H1 (cell line): Measurements from ENCODE around the gene ACSF3. TPM values are rescaled to one million over a fixed set of nuclear protein-coding genes. Genes with fewer than 3 reads are reported as not detected.

Source experiments
- ASH2L ChIP-seq: fragments of 200-600, 300-600 bp; sonication (generic); IDR thresholded peaks from one replicate; pipeline ENCODE4 v1.7.1; 2017; ENCODE audit warnings: low read length
- ATF2 ChIP-seq: IDR thresholded peaks from 2 replicates; pipeline ENCODE4 v1.6.1; 2012; ENCODE audit warnings: low read length, inconsistent platforms
- ATF3 ChIP-seq: IDR thresholded peaks from 2 replicates; pipeline ENCODE4 v1.6.1; 2011; ENCODE audit warnings: low read depth, mild to moderate bottlenecking, low read length; ENCODE audit not compliant: insufficient read depth
- POU5F1 ChIP-seq: IDR thresholded peaks from 2 replicates; pipeline ENCODE4 v1.6.1; 2011; ENCODE audit warnings: low read depth, mild to moderate bottlenecking, low read length, moderate library complexity
- SP1 ChIP-seq: IDR thresholded peaks from 2 replicates; pipeline ENCODE4 v1.6.1; 2011; ENCODE audit warnings: low read depth, low read length
- TAF1 ChIP-seq: IDR thresholded peaks from 2 replicates; pipeline ENCODE4 v1.6.1; 2011; ENCODE audit warnings: mild to moderate bottlenecking, low read depth, low read length
- ZNF274 ChIP-seq: IDR thresholded peaks from 2 replicates; pipeline ENCODE4 v1.7.0; 2012; ENCODE audit warnings: low read length, borderline replicate concordance; ENCODE audit errors: extremely low read depth
- polyA plus RNA-seq, 7 experiments: library from polyadenylated mRNA; depleted of rRNA in 3 of 7; stranded (reverse) in 5 of 7; unstranded in 2 of 7; fragments of >200 nt in 5 of 7; fragments of 200-250 nt in 2 of 7; gene quantifications; 1 replicate in 5 of 7; 2 replicates in 1 of 7; 4 replicates in 1 of 7; pipeline versions ENCODE4 v1.2.1 to v1.2.3, GENCODE V29; 2011 to 2013; ENCODE audit warnings: missing spikeins in 2 of 7, mixed read lengths in 2 of 7
- total RNA-seq: library from RNA; stranded (reverse); fragmentation: NEBNext Ultra II Directional; extraction: Animal tissue kit (Norgen Biotek cat#: 25700); gene quantifications from 2 replicates; pipeline ENCODE4 v1.2.1, GENCODE V29; 2021

The ACSF3 gene
- total and polyA plus RNA-seq, 2 of the 8 experiments (the other 6 are each of a cell fraction or from before 2014, with no cell fraction given): 15.6 to 22.9 TPM

GRCh38 chr16:89084411-89084810 lies 9.2 kb upstream of the ACSF3 start (continued):
- TF ChIP-seq ATF2 (no peak), POU5F1 (no peak), ZNF274 (no peak), SP1 (no peak), ATF3 (no peak), TAF1 (no peak), ASH2L (no peak)
